Gastrocnemius medialis (tissue), 4 donors: ENCODE measurements around the gene ENHO.

Source experiments
- POLR2A ChIP-seq, 2 donors: fragments of 450-650 bp; IDR thresholded peaks; one replicate each; pipeline ENCODE4 v1.6.1; 2017; ENCODE audit warnings: antibody characterized with exemption in 2 of 2, mild to moderate bottlenecking in 2 of 2, moderate library complexity in 2 of 2
- TF ChIP-seq, protein P1 (sequence below), 5 experiments: fragments of 450-650 bp in 3 of 5; fragments of 200-600 bp in 2 of 5; sonication (generic) in 2 of 5; IDR thresholded peaks in 4 of 5; conservative IDR thresholded peaks in 1 of 5; 1 replicate in 4 of 5; 2 replicates in 1 of 5; pipeline ENCODE4 v1.5.1; 2016 to 2019; ENCODE audit warnings: antibody characterized with exemption in 5 of 5, mild to moderate bottlenecking in 3 of 5, moderate library complexity in 3 of 5

DNA sequence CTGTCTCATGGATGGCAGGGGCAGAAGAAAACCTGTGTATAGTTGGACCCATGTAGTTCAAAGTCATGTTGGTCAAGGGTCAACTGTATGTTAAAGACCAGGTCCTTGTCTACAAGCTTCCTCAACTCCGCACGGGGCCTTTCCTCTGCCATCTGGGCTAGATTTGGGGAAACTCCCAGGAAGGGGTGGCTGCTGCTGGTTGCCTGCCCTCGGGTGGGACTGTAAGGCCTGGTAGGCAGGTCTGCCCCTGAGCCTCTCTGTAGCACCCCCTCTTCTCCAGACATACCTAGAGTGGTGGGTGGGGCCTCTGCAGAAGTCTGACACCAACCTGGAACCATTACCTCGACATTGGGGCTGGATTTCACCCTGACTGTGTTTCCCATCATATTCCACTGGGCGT, 15.2 kb downstream of the ENHO start:
- TF ChIP-seq, protein P1, sequence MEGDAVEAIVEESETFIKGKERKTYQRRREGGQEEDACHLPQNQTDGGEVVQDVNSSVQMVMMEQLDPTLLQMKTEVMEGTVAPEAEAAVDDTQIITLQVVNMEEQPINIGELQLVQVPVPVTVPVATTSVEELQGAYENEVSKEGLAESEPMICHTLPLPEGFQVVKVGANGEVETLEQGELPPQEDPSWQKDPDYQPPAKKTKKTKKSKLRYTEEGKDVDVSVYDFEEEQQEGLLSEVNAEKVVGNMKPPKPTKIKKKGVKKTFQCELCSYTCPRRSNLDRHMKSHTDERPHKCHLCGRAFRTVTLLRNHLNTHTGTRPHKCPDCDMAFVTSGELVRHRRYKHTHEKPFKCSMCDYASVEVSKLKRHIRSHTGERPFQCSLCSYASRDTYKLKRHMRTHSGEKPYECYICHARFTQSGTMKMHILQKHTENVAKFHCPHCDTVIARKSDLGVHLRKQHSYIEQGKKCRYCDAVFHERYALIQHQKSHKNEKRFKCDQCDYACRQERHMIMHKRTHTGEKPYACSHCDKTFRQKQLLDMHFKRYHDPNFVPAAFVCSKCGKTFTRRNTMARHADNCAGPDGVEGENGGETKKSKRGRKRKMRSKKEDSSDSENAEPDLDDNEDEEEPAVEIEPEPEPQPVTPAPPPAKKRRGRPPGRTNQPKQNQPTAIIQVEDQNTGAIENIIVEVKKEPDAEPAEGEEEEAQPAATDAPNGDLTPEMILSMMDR (IDR thresholded peaks at IDR 0.05 in 4 of 5, conservative IDR thresholded peaks at IDR 0.05 in 1 of 5), result no peak
- no peak for TF ChIP-seq POLR2A (IDR thresholded peaks at IDR 0.05)
